Stimulated activated CD4-positive, alpha-beta T cell treated with anti-CD3 and anti-CD28 coated beads, Interleukin-15, amount 100 ng/mL, for 48 hours (primary cell): ENCODE measurements around the gene LPCAT2.
"Not testable (repeated sequence)": the region's sequence is repeated elsewhere in the genome, so short reads cannot be mapped to it uniquely, and the experiment has no call there.

Source experiments
- DNase-seq, 2 donors: peaks; one replicate each; pipeline ENCODE4 v3.0.0-alpha.2; 2020; ENCODE audit warnings: low read depth in 2 of 2

The LPCAT2 gene

DNA sequence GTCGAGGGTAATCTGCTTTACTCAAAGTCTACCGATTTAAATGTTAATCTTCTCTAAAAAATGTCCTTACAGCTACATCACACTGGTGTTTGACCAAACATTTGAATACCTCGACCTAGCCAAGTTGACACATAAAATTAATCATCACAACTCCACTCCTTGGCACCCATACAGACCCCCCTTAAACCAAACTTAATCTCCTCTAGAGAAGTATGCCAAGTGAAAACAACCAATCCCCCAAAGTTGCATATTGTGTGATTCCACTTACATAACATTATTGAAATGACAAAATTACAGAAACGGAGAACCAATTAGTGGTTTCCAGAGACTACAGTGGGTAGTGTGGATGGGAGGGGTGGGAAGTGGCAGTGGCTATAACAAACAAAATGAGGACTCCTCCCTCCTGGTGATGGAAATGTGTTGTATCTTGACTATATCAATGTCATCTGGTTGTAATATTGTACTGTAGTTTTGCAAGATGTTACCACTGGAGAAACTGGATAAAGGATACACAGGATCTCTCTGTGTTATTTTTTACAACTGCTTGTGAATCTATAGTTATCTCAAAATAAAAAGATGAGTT lies 97.0 kb downstream of the LPCAT2 start:
- no peak for DNase-seq

DNA sequence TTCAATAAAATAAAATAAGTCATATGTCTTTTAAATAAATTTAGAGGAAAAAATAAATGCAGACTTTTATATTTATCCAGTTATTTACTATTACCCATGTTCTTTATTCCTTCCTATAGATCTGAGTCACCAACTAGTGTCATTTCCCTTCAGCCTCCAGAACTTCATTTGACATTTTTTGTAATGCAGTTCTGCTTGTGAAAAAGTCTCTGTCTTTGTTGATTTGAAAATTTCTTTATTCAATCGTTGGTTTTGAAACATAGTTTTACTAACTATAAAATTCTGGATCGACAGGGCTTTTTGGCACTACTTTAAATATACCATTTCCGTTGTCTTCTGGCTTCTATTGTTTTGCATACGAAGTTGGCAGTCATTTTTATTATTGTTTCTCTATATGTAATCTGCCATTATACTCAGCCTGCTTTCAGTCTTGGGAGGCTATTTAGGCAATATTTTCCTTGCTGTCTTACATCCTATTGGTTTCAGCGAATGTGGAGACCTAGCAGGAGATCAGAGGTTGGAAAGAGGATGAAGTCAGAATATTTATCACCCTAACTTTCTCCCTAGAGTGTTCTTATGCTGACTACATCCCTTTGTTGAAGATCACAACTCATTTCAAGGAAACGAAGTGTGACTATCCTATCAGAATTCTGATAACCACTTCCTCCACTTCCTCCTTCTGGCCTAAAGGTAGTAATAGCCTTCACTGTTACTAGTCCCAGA lies 104.9 kb downstream of the LPCAT2 start:
- DNase-seq, result no peak

DNA sequence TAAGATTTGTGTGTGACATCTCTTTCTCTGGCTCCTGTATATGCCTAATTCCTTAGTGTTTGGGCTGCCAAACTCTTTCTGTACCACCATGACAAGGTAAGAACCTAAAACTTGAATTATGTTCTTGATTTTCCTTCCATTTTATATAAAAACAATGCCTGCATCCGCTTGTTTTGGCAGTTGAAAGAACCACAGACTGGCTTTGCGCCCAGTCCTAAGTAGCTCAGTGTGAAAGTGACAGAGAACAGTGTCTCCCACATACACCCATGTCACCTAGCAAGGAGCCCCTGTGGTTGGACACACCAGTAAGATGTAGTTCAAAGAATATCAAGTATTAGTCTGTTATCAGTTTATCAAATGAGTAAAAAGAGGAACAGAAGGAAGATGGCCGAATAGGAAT lies 106.2 kb downstream of the LPCAT2 start:
- no peak for DNase-seq

DNA sequence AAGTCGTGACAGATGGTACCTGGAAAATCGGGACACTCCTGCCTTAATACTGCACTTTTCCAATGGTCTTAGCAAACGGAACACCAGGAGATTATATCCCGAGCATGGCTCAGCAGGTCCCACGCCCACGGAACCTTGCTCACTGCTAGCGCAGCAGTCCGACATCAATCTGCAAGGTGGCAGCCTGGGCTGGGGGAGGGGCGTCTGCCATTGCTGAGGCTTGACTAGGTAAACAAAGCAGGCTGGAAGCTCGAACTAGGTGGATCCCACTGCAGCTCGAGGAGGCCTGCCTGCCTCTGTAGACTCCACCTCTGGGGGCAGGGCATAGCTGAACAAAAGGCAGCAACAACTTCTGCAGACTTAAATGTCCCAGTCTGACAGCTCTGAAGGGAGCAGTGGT lies 106.8 kb downstream of the LPCAT2 start:
- not testable (repeated sequence) for DNase-seq

DNA sequence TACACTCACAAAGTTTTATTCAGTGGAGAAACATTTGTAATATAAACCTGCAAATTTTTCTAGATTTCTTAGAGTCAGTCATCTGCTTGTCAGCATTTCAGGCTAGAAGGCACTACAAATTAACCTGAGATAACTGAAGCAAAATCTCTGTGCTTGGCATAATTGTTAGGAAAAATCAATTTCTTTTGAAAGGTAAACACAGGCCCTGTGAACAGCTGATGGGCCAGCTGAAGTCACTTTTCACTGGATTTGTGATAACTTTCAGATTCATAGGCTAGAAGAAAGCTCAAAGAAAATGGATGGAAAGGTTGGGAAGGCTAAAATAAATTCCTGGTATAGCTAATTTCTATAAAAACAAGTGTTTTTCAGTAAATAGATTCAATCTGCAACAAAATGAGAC lies 112.9 kb downstream of the LPCAT2 start:
- no peak for DNase-seq

DNA sequence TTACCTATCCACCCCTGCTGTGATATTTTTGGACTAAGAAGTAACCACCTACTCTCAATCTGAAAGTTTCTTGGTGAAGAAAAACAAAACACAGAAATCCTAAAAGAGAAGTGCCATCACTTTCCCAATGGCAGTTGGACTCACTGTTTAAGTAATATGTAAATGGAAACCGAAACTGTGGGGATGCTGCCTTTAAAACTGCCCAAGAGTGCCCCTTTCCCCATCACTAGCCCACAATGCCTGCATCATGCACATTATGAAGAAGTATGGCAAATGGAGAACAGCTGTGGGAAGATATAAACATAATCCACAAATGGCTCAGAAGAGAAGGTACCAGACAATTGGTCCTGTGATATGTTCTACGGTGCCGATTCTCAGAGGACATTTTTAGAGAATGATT lies 113.4 kb downstream of the LPCAT2 start:
- DNase-seq, result no peak

DNA sequence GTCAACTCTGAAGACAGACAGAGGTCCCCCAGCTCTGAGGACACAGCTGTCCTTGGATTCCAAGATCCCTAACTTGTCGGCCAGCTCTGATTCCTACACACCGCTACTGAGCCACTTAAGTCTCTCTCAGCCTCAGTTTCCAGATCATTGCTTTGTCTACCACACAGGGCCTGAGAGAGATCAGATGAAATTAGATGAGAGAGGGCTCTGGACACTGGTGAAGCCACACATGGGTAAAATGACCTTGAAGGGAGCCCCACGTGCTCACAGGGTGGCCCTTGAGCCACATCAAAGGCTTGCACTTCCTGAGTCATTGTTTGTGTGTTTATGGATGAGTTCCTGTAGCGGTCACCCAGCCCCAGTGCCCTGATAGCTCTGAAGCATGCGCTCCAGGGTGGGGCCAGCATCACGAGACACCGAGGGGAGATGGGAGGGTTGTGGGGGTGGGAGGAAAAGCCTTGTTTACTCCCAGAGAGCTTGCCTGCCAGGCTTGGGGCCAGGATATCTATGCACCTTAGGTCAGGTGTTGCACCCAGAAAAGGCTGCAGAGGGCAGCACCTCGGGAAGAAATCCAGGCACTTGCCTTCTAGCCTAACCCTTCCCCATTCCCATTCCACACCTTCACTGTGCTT lies 114.2 kb downstream of the LPCAT2 start:
- DNase-seq, result no peak

DNA sequence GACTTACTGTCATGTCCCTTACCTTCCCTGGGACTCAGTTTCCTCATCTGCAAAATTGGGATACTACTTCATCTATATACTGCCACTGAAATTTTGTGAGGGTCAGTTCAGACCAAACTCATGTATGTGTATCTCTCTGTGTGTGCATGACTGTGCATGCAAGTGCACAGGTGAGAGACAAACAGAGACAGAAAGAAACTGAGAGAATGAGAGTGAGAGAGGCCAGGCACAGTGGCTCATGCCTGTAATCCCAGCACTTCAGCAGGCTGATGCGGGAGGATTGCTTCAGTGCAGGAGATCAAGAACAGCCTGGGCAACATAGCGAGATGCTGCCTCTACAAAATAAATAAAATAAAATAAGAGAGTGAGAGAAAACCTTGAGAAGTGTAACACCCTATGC lies 114.8 kb downstream of the LPCAT2 start:
- DNase-seq, result no peak

DNA sequence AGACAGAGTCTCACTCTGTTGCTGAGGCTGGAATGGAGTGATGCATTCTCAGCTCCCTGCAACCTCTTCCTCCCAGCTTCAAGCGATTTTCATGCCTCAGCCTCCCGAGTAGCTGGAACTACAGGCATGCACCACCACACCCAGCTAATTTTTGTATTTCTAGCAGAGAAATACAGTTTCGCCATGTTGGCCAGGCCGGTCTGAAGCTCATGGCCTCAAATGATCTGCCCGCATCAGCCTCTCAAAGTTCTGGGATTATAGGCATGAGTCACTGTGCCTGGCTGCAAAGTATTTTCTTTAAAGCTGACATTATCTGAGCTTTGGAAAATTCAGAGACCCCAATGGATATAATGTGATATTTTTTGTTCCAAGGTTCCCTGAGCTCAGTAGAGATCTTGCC lies 115.8 kb downstream of the LPCAT2 start:
- DNase-seq, result no peak

DNA sequence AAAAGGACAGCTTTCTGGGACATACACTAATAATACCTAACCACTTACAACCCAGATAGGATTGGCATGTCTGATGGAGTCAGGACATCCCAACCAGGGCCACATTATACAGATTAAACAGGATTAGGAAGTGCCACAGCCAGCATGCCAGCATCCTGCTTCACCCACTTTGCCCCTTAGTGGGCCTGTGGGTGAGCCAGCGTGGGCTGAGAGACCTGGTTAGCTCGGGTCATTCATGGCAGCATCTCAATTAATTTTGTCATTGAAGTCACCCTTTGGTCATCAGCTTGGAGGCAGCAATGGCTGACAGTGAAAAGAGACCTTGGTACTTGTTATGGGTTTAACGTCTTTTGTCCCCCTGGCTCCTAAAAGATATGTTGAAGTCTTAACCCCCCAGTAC lies 117.0 kb downstream of the LPCAT2 start:
- DNase-seq, result no peak

DNA sequence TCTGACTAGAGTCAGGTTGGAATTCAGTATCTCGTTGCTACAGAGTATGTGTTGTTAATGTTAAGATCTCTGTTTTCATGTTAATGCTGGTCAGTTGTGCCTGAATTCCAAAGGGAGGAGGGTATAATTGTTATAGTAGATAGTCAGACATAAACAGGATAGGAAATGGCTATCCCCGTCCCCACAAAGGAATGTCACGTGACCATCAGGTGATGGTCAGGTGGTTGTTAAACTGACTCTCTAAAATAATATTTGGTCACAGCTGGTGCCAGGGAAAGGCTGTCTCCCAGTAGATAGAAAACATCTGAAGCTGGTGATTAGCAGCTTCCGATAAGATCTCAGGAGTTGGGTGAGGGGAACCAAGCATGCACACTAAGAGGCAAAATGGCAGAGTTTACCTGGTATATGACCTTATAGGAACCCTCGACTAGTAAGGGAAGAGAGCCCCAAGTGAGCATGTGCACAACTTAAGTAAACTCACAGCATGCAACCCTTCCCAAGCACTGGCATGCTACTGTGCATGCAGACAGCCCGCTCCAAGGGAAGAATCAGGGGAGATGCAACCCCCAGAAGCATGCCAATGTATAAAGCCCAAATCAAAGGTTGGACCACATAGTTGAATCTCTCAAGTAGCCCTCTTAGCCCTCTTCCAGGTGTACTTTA lies 119.6 kb downstream of the LPCAT2 start:
- no peak for DNase-seq

DNA sequence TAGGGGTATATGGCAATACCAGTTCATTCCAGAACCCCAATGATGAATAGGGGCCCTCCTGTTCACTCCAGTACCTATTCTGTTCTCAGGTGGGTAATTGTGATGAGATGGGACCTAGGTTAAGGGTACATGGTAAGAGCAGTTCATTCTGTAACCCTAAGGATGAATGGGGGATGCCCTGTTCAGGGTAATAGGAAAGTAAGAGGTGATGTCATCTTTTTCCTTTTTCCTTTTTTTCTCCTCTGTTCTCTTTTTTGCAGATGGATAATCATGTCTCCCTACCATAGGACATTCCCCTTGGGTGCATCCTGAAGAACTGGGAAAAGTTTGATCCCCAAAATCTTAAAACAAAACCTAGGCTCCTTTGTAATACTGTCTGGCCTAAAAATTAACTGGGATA lies 121.9 kb downstream of the LPCAT2 start:
- DNase-seq, result no peak

DNA sequence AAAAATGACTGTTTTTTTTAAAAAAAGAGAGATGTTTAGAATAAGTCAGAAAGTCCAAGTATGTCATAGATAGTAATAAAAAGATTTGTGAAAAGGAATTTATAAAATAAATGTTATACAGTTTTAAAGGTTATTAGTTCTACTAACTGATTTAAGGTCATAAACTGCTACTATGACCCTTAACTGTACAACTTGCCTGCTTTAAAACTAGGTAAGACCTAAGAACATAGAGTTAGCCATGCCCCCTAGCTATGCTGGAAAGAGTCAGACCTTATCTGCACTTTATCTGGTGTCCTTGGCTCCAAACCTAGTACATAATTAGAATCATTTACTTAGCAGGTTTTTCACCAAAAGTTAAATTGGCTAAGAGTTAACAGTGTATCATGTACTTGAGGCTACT lies 123.4 kb downstream of the LPCAT2 start:
- no peak for DNase-seq

DNA sequence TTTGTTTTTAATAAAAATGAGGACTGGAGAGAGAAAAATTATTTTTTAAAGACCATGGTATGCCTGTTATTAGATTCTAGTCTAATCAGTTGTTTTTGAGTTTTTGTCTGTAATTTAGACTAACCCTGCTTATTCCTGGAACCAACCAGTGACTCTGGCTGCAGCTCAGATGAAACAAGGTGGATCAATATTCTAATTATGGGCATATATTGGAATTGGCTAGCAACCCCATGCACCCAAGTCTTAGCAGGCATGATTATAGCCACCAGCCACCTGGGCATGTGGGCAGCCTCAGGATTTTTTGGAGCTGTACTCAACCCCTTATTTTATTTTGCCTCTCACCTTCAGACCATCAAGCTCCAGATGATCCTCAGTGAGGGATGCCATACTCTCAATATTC lies 125.3 kb downstream of the LPCAT2 start:
- DNase-seq, result no peak
